Embryonic facial prominence (tissue), 1 donor: ENCODE measurements around the gene HECTD2.
A peak's percentile ranks its signal among the peaks of the same experiment; 100 is the strongest.
"Not testable (repeated sequence)": the region's sequence is repeated elsewhere in the genome, so short reads cannot be mapped to it uniquely, and the experiment has no call there.

Source experiments
- DNase-seq: peaks from one replicate; pipeline ENCODE4 v3.0.0-alpha.2; 2016; ENCODE audit errors: extremely low spot score

The HECTD2 gene

DNA sequence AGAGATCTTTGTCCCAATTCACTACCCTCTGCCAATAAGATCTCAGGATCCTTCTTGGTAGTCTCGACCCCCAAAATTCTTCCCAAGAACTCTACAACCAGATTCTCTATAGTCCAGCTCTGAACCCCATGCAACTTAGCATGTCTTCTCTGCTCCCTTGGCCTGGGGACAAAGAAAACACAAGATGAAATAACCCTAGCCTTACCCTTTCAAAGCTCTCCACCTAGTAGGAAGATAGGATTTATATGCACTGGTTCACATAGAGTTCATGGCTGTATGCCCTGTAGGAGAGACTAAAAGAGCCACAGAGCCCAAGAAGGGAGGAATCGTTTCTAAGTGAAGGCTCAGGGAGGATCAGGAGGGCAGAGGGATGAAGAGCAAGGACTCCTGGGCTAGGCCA, 126.6 kb downstream of the HECTD2 start:
- no peak for DNase-seq

DNA sequence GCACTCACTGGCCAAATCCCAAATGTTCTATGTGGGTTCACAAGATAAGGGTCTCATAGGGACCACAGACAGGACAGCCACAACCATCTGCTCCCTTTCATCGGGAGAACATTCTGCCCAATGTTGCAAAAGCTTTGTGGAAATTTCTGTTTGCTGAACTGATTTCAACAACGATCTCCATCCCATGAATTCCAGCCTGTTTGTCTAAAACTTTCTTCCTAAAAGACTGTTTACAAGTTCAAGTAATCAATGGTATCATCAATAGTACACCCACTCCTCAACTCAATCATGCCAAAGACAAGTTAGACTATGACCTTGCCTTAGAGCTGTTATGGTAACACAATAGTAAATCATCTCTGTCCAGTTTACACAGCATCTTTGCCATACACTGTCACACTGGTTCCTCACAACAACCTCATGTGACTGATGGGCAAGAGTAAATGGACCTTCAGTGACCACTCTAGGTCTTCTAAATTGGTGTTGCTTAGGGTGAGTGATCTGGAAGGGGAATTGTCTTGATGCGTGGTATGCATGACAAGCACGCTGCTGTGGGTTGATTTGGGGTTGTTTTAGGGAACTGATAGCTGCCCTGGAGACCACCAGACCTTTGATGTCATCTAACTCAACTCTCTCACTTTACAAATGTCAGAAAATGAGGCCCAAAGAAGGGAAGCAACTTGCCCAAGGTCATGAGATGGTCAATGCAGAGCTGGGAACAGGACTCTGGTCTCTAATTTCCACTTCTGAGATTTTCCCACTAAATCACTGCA, 127.7 kb downstream of the HECTD2 start:
- DNase-seq, result no peak

GRCh38 chr10:91539930-91540329, 129.8 kb downstream of the HECTD2 start:
- no peak for DNase-seq

GRCh38 chr10:91540733-91541132, 130.6 kb downstream of the HECTD2 start:
- no peak for DNase-seq

DNA sequence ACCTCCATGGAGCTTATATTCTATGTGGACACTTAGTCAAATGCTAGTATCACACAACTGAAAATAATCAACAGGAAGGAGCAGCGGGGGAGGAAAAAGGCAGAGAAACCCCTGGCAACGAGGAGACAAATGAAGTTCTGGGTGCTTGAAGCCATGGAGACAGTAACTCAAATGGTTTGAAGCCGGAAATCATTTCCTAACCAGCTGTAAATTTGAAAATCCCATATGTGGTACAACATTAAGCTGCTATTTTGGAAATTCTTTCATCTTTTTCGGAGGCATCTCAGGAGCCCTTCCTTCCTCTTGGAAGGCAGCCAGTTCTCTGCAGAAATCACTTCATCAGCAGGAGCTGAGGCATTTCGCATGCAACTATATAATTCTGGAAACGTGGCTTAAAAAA, 131.3 kb downstream of the HECTD2 start:
- DNase-seq, result peak; percentile 28

- no peak for DNase-seq
Measured at GRCh38 chr10:91545384-91545783, 135.2 kb downstream of the HECTD2 start.

- no peak for DNase-seq
Measured at GRCh38 chr10:91545838-91546237, 135.7 kb downstream of the HECTD2 start.

GRCh38 chr10:91549262-91549661, 139.1 kb downstream of the HECTD2 start:
- no peak for DNase-seq

DNA sequence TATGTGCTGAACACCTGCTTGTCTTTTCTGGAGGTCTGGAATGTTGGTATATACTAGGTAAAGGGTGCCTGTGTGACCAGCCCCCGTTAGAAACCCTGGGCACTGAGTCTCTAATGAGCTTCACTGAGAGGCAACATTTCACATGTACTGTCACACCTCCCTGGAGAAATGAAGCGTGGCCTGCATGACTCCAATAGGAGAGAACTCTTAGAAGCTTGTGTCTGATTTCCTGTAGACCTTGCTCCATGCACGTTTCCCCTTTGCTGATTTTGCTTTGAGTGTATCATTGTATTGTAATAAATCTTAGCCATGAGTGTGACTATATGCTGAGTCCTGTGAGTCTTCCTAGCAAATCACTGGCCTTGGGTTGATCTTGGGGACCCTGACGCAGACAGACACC, 139.9 kb downstream of the HECTD2 start:
- no peak for DNase-seq

DNA sequence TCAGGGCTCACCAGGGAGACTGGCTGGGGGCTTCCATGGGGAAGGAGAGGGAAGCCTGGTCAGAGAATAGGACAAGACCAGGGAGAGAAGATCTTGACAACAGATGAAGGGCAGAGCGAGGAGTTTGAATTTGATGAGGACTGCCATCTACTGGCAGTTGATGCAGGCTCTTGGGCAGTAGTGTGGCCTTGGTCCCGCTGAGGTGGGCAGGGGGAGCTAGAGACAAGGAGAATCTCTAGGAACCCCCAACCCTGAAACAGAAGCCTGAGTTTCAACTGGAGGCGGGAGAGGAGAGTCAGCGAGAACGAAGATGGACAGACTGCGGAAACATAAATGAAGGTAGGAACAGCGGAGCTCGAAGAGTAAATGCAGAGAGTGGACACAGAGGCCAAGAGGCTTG, 141.7 kb downstream of the HECTD2 start:
- DNase-seq, result peak; percentile 18

- no peak for DNase-seq
Measured at GRCh38 chr10:91552274-91553095, 142.3 kb downstream of the HECTD2 start.

DNA sequence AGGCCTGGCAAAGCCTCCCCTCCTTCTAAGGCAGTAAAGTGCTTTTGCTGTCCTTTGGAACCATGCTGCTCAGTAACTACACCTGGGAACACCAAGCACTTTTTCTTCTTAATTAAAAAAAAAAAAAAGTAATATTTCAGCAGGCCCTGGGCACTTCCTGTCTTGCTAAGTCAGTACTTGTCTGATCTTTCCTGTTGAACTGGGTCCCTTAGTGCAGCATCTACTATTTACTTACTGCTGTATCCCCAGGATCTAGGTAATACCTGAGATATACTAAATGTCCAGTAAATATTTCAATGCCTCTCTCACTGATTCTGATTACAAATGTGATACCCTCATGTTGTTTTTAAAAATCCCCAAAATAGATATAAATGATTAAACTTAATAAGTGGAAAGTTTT, 145.3 kb downstream of the HECTD2 start:
- DNase-seq, result no peak

- DNase-seq, result no peak
Measured at GRCh38 chr10:91556691-91557566, 146.8 kb downstream of the HECTD2 start.

DNA sequence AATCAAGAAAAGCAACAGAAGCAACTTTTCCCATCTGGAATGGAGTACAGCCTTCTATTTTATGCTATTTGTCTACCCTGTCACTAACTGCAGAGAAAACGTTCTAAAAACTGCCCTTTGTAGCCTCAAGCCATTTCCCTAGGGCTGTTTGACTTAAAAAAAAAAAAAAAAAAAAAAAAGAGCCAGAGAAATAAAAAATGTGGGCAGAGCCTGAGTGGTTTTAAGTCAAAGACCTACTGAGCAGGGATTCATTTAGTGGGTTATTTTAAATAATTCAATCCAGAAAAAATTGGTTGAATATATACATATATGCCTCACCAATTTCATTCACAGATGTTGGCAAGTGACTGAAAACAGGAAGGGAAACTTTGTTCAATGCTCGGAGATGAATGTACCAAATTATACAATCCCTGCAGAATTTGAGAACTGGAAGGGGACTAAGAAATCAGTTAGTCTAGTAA, 147.5 kb downstream of the HECTD2 start:
- peak; percentile 35 for DNase-seq

GRCh38 chr10:91558473-91558872, 148.3 kb downstream of the HECTD2 start:
- no peak for DNase-seq

GRCh38 chr10:91559169-91559568, 149.0 kb downstream of the HECTD2 start:
- DNase-seq, result no peak

GRCh38 chr10:91559750-91560149, 149.6 kb downstream of the HECTD2 start:
- DNase-seq, result no peak

DNA sequence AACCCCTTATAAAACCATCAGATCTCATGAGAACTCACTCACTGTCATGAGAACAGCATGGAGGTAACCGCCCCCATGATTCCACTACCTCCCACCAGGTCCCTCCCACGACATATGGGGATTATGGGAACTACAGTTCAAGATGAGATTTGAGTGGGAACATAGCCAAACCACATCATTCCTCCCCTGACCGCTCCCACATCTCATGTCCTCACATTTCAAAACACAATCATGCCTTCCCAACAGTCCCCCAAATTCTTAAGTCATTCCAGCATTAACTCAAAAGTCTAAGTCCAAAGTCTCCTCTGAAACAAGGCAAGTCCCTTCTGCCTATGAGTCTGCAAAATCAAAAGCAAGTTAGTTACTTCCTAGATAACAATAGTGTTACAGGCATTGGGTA, 150.7 kb downstream of the HECTD2 start:
- DNase-seq, result not testable (repeated sequence)

GRCh38 chr10:91562839-91563581, 152.9 kb downstream of the HECTD2 start:
- DNase-seq, result no peak

DNA sequence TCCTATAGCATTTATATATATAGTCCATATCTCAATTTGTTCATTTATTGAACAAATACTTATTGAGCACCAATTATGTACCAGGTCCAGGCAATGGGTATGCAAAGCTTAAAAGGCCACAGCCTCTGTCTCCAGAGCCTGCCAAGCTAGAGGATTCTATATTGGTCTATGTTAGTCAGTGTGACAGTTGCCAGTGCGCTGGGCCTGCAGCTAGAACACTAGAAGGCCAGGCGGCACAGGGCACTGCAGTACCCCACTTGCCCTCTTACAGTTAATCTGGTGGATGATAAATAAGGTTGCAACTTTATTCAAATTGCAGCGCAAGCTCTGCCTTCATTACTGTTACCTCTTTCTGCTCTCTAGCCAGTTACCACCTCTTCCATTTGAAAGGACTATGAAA, 153.9 kb downstream of the HECTD2 start:
- no peak for DNase-seq
